Activated CD4-positive, CD25-positive, alpha-beta regulatory T cell treated with anti-CD3 and anti-CD28 coated beads, Interleukin-2, amount 50 U/mL, for 72 hours (primary cell): Measurements from ENCODE around the gene FOXL3.
"Not testable (repeated sequence)": the region's sequence is repeated elsewhere in the genome, so short reads cannot be mapped to it uniquely, and the experiment has no call there.

Source experiments
- DNase-seq: peaks from one replicate; pipeline ENCODE4 v3.0.0; 2021

FOXL3 gene

DNA sequence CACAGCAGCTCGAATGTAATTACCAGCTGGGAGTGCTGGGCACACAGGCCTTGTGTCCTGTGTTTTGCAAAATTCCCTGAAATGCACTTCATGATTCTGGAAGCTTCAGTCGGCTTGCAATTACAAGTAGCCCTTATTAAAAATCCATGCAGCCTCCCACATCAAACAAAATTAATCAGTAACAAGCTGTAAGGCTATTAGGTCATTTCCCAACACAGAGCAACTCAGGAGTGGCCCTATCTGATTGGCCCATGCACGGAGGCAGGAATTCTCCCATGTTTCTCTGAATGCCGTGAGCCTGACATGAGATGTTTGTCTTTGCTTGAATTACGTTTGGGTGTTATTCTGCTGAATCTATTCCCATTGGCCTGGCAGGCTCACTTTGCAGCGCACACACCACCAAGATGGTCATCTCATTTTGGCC is 36.9 kb downstream of the FOXL3 start:
- no peak for DNase-seq

DNA sequence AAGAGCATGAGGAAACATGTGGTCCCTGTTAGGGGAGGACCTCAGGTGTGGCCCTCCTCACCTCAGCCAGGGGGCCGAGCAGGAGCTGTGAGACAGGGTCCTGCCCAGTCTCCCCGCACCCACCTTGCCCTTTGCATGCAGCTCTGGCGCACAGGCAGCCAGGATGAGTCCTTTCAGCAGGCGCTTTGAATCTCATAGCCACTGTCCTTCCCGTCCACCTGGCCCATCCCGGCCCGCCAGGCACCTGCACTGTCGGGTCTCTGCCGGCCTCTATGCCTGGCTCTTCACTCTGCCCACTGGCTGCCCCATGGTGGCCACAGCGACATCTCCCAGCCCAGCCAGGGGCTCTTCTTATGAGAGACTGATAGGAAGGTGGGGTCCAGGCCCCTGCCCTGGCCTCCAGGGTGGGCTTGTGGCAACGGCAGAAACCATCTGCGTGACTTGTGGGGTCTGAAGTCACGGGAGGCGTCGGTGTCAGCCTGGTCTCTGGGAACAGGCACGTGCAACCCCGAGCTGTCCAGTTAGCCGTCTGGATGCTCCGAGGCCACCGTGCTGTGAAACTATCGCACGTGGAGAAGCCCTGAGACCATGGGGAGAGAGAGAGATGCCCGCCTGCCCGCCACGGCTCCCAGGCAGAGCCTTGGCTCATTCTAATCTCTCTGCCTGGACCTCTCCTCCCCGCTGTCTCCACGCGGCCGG is 37.4 kb downstream of the FOXL3 start:
- no peak for DNase-seq

DNA sequence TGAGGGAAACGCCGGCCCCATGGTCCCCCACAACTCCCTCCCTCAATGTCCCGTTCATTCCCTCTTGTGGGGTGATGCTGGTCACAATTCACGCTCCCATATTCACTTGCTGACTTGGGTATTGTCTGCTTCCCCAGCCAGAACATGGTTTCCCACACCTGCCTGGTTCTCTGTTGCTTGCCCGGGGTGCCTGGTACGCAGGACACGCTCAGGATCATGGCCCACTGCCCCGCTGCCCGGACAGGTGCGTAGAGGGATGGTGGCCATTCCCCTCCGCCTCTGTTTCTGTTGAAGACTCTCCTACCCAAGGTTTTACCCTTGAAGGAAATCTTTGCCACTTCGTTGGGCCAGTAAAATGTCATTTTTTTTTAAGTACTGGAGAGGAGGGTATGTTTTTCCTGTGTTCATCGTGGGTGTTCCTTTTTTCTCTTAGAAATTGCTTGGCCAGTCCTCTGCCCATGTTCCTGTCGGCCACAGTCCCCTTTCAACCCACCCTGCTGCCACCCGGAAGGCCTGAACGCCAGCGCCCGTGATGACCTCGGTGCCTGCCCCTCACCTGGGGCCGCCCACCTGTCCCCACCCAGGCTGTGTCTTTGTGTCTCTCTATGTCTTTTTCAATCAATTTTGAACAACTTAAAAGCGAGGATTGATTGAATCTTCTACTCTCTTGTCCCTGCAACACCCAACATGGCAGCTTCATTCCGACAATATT is 38.2 kb downstream of the FOXL3 start:
- no peak for DNase-seq

DNA sequence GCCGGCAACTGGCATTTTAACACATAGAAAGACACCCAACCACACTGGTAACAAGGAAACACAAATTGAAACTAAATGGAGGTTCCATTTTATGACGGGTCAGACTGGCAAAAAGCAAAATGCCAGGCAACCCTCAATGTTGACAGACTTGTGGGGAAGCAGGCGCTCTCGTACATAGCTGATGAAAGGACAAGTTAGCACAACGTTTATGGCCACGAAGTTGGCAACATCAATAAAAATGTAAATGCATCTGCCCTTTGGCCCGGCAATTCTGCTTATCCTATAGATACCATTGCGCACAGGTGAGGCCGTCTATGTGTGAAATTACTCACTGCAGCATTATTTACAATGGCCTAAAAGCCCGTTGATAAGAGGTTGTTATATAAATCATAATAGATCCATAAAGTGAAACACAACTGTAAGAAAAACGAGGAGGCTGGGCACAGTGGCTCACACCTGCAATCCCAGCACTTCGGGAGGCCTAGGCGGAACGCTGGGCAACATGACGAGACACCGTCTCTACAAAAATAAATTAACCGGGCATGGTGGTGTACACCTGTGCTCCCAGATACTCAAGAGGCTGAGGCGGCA is 39.8 kb downstream of the FOXL3 start:
- no peak for DNase-seq

DNA sequence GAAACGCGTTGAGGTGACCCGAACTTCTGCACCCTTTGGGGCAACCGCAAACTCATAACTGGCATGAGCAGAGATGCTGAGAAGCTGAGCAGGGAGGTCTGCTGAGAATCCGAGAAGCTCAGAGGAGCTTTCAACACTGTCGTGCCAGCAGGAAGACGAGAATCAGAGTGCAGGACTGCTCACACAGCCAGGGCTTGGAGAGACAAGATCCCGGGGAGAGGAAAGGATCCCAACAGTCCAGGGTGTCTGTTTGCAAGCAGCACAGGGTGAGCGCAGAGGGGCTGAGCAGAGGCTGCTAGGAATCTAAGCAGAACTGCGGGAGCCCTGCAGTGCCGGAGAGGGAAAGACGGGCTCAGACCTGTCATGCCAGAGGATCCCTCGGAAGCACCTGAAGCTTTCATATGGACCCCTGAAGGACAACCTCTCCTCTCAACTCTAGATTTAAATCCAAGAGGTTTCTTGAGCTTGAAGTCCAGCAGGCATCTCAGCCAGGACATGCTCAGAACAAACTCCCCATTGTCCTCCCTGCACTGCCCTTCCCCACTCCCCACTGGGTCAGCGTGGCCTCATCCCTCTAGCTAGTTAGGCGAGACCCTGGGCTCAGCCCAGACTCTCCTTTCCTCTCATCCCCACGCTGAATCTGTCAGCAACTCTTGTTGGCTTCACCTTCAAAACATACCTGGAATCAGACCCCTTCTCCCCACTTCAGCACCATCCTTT is 40.7 kb downstream of the FOXL3 start:
- DNase-seq: no peak

DNA sequence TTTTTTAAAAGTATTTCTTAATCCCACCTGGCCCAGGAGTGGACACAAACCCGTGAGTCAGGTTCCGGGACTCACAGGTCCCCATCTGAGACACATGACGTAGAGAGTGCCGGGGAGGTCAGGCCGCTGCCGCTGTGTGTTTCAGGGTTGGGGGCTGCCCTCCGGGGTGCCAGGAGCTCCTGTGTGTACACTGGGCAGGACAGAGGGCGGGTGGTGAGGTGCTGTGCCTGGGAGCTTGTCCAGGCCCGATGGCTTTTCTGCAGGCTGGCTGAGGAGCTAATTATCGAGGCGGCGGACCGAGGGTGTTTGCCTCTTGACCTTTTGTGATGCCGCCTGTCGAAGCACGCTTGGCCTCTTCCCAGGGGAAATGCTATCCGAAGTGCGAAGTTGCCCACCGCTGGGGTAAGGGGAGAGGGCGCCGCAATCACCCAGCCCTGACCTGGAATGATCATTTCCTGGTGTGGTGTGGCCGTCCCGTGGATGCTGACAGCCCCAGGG is 42.1 kb downstream of the FOXL3 start:
- no peak for DNase-seq

DNA sequence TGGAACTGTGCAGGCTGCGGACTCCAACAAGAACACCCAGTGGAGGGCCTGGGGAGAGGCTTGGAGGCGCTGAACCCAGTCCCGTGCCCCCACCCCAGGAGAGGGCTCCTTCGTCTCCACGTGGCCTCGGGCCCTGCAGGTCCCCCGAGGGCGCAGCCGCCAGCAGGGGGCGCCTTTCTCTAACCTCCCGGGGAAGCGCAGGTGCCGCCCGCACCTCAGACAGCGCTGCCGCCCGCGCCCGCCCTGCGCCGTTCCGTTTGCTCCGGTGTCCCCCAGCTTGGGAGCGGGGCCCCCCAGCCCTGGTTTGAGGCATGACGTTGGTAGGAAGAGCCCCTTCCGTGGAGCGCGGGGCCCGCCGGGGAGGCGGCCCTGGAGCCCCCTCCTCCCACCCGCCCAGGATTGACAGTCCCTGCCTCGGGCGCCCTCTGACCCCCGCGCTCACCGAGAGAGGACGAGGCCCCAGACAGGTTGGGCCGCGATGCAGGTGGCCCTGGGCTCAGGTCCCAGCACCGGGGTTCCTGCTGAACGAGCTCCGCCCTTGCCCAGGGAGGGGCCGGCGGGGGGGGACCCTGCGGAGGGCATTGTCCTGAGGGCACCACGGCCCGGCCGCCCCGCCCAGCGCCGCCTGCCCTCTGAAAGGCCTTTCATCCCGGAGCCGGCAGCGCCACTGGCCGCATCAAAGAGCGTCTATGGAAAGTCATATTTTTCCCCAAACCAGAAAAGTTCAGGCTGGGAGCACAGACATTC is 42.8 kb downstream of the FOXL3 start:
- DNase-seq: peak; percentile 95

DNA sequence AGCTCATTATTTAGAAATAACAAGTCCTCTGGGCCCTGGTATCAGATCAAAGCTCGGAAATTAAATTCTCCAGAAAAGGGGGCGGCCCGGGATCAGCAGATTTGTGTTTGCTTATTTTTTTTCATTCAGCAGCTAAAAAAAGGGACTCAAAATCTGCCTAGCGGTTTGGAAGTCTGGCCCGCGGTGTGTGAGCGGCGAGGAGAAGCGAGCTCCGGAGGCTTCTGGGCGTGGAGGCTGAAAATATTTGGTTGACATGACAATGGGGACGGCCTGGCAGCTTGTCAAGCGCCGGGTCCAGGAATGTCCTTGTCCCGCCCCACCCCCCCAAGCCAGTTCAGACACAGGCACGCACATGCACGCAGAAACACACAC is 43.4 kb downstream of the FOXL3 start:
- no peak for DNase-seq

DNA sequence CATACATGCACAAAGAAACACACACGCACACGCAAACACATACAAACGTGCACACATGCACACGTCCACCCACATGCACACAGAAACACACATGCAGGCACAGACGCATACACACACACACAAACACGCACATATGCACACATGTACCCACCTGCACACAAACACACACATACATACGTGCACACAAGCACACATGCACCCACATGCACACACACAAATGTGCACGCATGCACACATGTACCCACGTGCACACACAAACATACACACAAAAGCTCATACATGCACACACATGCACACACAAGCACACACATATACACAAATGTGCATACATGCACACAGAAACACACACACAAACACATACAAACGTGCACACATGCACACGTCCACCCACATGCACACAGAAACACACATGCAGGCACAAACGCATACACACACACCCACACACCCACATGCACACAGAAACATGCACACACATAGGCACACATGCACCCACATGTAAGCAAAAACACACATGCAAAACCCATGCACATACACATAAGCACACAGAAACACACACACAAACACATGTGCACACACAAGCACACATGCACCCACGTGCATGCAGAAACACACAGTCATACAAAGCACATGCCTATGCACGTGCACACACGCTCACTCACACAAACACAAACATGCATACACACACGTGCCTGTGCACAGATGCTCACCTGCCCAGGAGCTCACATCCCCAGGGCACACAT is 44.8 kb downstream of the FOXL3 start:
- DNase-seq: no peak

DNA sequence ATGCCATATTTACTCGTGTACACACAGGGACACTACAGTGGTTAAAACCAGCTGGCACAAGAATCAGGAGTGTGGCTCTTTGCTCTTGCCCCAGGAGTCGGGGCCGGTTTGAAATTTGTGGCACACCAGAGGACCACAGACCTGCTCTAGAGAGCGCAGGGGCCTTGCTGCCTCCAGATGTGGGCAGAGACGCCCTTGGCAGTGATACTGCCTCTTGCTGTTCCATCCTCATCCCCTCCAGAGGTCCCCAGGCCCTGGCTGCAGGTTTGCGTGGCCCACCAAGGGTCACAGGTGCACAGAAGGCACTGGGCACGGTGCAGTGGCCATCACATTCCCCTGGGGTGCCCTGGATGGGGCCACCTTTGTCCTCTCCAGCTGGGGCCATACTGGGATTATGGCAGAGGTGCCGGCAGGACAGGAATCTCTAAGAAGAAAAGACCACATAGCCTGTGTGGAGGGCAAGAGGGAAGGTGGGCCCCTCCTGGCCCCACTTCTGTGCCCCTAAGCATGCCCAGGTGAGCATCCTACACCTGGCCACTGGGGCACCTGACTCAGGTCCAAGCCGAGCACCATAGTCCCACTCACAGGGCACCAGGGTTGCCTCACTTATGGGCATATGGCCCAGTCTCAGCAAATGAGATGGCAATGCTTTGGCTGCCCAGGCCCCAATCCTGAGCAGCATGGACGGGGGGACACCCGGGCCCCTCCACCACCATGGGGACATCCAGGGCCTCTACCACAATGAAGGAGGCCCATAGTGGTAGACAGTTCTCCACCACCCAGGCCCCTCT is 45.6 kb downstream of the FOXL3 start:
- no peak for DNase-seq

DNA sequence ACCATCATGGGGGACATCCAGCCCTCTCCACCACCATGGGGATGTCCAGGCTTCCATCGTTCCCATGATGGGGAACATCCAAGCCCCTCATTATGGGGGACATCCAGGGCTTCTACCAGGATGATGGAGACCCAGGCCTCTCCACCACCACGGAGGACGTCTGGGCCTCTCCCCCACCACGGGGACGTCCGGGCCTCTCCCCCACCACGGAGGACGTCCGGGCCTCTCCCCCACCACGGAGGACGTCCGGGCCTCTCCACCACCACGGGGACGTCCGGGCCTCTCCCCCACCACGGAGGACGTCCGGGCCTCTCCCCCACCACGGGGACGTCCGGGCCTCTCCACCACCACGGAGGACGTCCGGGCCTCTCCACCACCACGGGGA is 46.2 kb downstream of the FOXL3 start:
- not testable (repeated sequence) for DNase-seq

DNA sequence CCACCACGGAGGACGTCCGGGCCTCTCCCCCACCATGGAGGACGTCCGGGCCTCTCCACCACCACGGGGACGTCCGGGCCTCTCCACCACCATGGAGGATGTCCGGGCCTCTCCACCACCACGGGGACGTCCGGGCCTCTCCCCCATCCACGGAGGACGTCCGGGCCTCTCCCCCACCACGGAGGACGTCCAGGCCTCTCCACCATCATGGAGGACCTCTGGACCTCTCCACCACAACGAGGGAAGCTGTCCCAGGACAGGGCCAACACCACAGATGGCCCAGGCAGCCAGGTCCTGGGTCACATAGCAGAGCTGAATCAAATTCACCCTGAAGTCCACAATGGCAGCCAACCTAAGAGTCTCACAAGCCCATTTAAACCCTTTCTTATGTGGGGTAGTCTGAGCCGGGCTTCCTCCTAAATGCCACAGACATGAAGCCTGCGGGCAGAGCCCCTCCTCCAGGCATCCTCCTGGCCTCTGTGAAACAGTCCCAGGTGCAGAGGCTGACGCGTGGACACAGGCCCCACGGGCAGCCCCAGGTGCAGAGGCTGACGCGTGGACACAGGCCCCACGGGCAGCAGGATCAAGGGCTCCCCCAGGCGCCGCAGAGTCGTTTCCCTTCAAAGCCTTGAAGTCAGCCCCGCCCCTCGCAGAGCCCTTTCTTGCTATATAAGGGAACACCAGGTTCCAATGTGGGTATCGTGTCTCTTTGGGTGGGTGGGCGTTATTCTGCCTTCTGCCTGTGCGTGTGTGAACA is 47.0 kb downstream of the FOXL3 start:
- DNase-seq: no peak

DNA sequence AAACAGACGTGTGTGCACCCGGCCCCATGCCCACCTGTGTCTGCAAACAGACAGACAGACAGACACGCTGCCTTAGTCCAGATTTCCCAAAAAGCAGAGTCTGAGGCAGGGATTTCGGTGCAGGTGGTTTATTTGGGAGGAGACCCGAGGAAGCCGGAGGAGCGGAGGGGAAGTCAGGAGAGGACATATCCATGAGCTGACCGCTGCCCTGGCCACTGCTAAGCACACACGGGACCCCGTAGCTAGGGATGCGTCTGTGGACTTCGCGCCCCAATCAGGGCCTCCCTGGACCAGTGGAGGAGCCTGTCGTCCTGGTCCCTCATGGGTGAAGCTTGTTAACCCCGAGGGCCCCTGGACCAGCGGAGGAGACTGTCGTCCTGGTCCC is 47.6 kb downstream of the FOXL3 start:
- DNase-seq: no peak

DNA sequence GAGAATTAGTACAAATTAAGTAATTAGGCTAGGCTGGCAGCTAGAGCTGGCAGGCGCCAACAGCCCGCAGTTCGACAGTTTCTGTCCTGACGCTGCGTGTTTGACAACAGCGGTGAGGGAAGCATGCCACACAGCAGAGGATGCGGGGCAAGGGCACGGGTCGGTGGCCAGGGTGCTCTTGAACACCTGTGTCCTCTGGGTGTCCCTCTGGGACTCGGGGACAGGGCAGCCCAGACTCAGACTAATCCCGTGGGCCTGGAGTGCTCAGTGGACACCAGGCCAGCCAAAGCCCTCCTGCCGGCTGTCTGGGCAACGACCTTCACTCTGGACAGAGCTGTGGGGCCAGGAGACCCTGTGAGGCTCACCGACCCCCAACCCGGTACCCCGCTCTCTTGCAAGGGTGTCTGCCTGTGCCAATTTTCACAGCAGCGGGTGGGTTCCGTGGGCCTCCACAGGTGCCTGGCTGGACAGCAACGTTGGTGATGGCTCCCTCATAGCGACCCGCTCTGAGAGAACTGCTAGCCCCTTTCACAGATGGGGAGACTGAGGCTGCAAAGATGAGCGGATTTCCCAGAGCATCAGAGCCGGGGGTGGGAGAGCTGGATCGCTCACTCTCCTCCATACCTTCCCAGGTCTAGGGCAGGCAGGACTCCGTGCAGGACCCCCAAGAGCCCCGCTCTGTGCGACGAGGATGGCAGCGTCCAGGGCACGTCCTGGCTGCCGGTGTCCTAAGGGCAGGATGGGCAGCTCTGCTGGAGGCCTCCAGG is 48.5 kb downstream of the FOXL3 start:
- DNase-seq: no peak

DNA sequence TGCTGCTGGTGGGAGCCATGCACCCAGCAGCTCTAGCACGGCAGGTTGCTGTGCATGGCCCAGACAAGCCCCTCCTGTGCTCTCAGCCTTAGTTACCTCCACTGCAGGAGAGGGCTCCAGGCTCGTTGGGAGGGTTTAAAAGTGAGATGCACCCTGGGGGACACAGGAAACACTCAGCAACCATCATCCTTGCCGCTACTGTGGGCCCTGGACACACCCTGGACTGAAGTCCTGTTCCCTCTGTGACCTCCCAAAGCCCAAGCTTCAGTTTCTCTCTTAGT is 49.0 kb downstream of the FOXL3 start:
- DNase-seq: no peak

DNA sequence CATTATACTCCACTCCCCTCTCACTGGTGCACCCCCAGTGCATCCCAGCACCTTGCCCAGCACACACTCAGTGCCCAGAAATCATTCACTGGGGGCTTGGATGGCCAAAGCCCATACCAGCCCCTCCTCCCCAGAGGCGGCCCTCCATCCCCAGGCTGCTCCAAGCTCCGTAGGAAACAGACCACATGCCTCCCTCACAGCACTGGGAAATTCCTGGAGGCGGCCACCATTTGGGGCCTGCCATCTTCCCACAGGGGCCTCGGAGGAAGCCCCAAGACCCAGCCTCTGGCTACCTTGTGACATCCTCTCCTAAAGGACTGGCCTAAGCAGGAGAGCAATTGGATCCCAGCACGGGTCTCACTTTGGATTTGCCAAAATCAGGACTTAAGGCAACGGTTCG is 49.7 kb downstream of the FOXL3 start:
- DNase-seq: no peak

DNA sequence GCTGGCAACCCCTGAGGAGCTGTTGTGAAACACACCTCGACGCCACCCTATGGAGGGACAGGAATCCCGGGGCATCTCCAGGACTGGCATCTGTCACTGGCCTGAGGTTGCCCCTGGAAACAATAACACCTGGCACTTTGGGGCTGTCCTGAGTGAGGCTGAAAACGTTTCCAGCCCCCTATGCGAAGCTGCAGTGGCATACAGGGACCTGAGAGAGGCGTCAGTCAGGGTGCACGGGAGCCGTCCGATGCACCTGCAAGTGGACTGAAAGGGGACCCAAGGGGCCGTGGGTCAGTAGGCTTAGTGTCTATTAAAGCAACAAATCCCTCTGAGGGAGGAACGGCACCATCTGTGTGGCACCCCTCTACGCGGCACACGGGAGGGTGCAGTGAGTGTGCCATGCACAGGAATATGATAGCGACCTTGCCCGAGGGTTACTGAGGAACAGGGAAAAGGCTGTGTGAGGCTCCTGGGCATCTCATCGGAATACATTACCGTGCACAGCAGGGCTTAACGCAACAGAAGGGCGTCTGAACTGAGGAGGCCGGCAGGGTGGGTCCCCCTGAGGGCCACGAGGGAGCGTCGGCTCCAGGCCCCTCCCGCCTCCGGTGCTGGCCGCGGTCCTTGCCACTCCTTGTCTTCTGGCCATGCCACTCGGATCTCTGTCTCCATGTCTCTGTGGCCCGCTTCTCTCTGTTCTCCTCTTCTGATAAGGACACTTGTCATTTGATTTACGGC is 50.4 kb downstream of the FOXL3 start:
- no peak for DNase-seq
